Mucosa of stomach (tissue), 1 donor: ENCODE measurements around the gene DNMT3A.
A peak's percentile ranks its signal among the peaks of the same experiment; 100 is the strongest.

Experiments used
- H3K27me3 ChIP-seq: one replicate; pipeline ENCODE4 v1.7.0; 2013; ENCODE audit warnings: mild to moderate bottlenecking, low read length; ENCODE audit not compliant: control insufficient read depth, insufficient read depth
- H3K36me3 ChIP-seq: one replicate; pipeline ENCODE4 v1.7.0; 2013; ENCODE audit warnings: low read length; ENCODE audit not compliant: control insufficient read depth, insufficient read depth
- H3K4me1 ChIP-seq: one replicate; pipeline ENCODE4 v1.7.0; 2013; ENCODE audit warnings: mild to moderate bottlenecking, low read length; ENCODE audit not compliant: control insufficient read depth, insufficient read depth
- H3K4me3 ChIP-seq: one replicate; pipeline ENCODE4 v1.7.0; 2013; ENCODE audit warnings: low read length
- H3K9ac ChIP-seq: one replicate; pipeline ENCODE4 v1.7.0; 2013; ENCODE audit warnings: mild to moderate bottlenecking, low read length, moderate library complexity
- H3K9me3 ChIP-seq: one replicate; pipeline ENCODE4 v1.7.0; 2013; ENCODE audit warnings: mild to moderate bottlenecking, low read length, moderate library complexity; ENCODE audit not compliant: control insufficient read depth
- donor health status: Pancreatic carcinoma.

DNMT3A gene

GRCh38 chr2:25341753-25342371 is at the start of gene DNMT3A:
TSS of gene DNMT3A (minus strand) at chr2:25341925. CDS start at chr2:25313984, 27,941 bp downstream.
- H3K36me3 ChIP-seq = no peaks in the 10 kb centered on the region
- H3K9ac ChIP-seq = peak within 1 kb of the TSS; percentile 59
- no peak within 1 kb of the TSS for H3K4me3 ChIP-seq
- H3K27me3 ChIP-seq = no peaks in the 10 kb centered on the region
- no peaks in the 10 kb centered on the region for H3K9me3 ChIP-seq
- H3K4me1 ChIP-seq = peaks cover 13% of the 10 kb centered on the region

- Histone ChIP-seq H3K36me3 (no peaks in the 10 kb centered on the region), H3K9me3 (no peaks in the 10 kb centered on the region), H3K27me3 (no peaks in the 10 kb centered on the region), H3K4me1 (no peaks in the 10 kb centered on the region), H3K9ac (no peak overlapping the region), H3K4me3 (no peak overlapping the region)
Measured at GRCh38 chr2:25389161-25389560, 47.4 kb upstream of the DNMT3A start.

- no peaks in the 10 kb centered on the region for H3K9me3 ChIP-seq
- no peaks in the 10 kb centered on the region for H3K36me3 ChIP-seq
- no peak overlapping the region for H3K4me3 ChIP-seq
- H3K4me1 ChIP-seq = no peaks in the 10 kb centered on the region
- H3K27me3 ChIP-seq = no peaks in the 10 kb centered on the region
- H3K9ac ChIP-seq = no peak overlapping the region
Measured at GRCh38 chr2:25388491-25388890, 46.8 kb upstream of the DNMT3A start.

GRCh38 chr2:25387876-25388449 is 46.2 kb upstream of the DNMT3A start:
- Histone ChIP-seq H3K27me3 (no peaks in the 10 kb centered on the region), H3K4me1 (no peaks in the 10 kb centered on the region), H3K9me3 (no peaks in the 10 kb centered on the region), H3K36me3 (no peaks in the 10 kb centered on the region), H3K9ac (no peak overlapping the region), H3K4me3 (no peak overlapping the region)

- Histone ChIP-seq H3K36me3 (no peaks in the 10 kb centered on the region), H3K4me3 (no peak overlapping the region), H3K9ac (no peak overlapping the region), H3K9me3 (no peaks in the 10 kb centered on the region), H3K4me1 (no peaks in the 10 kb centered on the region), H3K27me3 (no peaks in the 10 kb centered on the region)
Measured at GRCh38 chr2:25386971-25387875, 45.5 kb upstream of the DNMT3A start.

- H3K36me3 ChIP-seq = no peaks in the 10 kb centered on the region
- H3K9ac ChIP-seq = no peak overlapping the region
- H3K27me3 ChIP-seq = no peaks in the 10 kb centered on the region
- no peak overlapping the region for H3K4me3 ChIP-seq
- no peaks in the 10 kb centered on the region for H3K4me1 ChIP-seq
- H3K9me3 ChIP-seq = no peaks in the 10 kb centered on the region
Measured at GRCh38 chr2:25385910-25386309, 44.2 kb upstream of the DNMT3A start.

GRCh38 chr2:25383806-25384205 is 42.1 kb upstream of the DNMT3A start:
- no peaks in the 10 kb centered on the region for H3K36me3 ChIP-seq
- no peaks in the 10 kb centered on the region for H3K27me3 ChIP-seq
- no peak overlapping the region for H3K4me3 ChIP-seq
- H3K4me1 ChIP-seq = no peaks in the 10 kb centered on the region
- no peak overlapping the region for H3K9ac ChIP-seq
- H3K9me3 ChIP-seq = no peaks in the 10 kb centered on the region

GRCh38 chr2:25381502-25381901 is 39.8 kb upstream of the DNMT3A start:
- Histone ChIP-seq H3K4me3 (no peak overlapping the region), H3K36me3 (no peaks in the 10 kb centered on the region), H3K4me1 (peaks cover 14% of the 10 kb centered on the region), H3K9me3 (no peaks in the 10 kb centered on the region), H3K9ac (no peak overlapping the region), H3K27me3 (peaks cover 8% of the 10 kb centered on the region)

GRCh38 chr2:25380586-25381375 is 39.1 kb upstream of the DNMT3A start:
- H3K9me3 ChIP-seq = no peaks in the 10 kb centered on the region
- H3K4me3 ChIP-seq = no peak overlapping the region
- no peak overlapping the region for H3K9ac ChIP-seq
- peaks cover 8% of the 10 kb centered on the region for H3K27me3 ChIP-seq
- no peaks in the 10 kb centered on the region for H3K36me3 ChIP-seq
- peaks cover 16% of the 10 kb centered on the region for H3K4me1 ChIP-seq

- H3K9ac ChIP-seq = no peak overlapping the region
- H3K4me1 ChIP-seq = peaks cover 16% of the 10 kb centered on the region
- H3K9me3 ChIP-seq = no peaks in the 10 kb centered on the region
- no peaks in the 10 kb centered on the region for H3K36me3 ChIP-seq
- peaks cover 8% of the 10 kb centered on the region for H3K27me3 ChIP-seq
- H3K4me3 ChIP-seq = no peak overlapping the region
Measured at GRCh38 chr2:25380023-25380422, 38.3 kb upstream of the DNMT3A start.

GRCh38 chr2:25379535-25379934 is 37.8 kb upstream of the DNMT3A start:
- Histone ChIP-seq H3K4me1 (peaks cover 16% of the 10 kb centered on the region), H3K4me3 (no peak overlapping the region), H3K9ac (no peak overlapping the region), H3K27me3 (peaks cover 8% of the 10 kb centered on the region), H3K9me3 (no peaks in the 10 kb centered on the region), H3K36me3 (no peaks in the 10 kb centered on the region)
